COLO668 (cell line): ENCODE measurements around the gene ALAS2.
A peak's percentile ranks its signal among the peaks of the same experiment; 100 is the strongest.
"Not testable (repeated sequence)": the region's sequence is repeated elsewhere in the genome, so short reads cannot be mapped to it uniquely, and the experiment has no call there.

ENCODE experiments used
- DNase-seq: peaks from one replicate; lab custom pipeline; 2025; ENCODE audit not compliant: unreplicated experiment; lab: John Stamatoyannopoulos, UW

ALAS2 gene

GRCh38 chrX:55006827-55007621 lies 23.8 kb downstream of the ALAS2 start:
- no peak for DNase-seq

GRCh38 chrX:55005256-55005655 lies 25.5 kb downstream of the ALAS2 start:
- DNase-seq = no peak

GRCh38 chrX:55004231-55004630 lies 26.5 kb downstream of the ALAS2 start:
- DNase-seq = no peak

GRCh38 chrX:54999717-55000598 lies 30.8 kb downstream of the ALAS2 start, which contains the start of gene APEX2:
APEX2 (plus strand) TSS chrX:55000363; CDS start chrX:55000423, 60 bp downstream.
- DNase-seq = peak; percentile 93

- no peak for DNase-seq
Observed at GRCh38 chrX:54995621-54996020, 35.2 kb downstream of the ALAS2 start.

GRCh38 chrX:54994668-54995351 lies 36.0 kb downstream of the ALAS2 start:
- DNase-seq = no peak

GRCh38 chrX:54994099-54994498 lies 36.7 kb downstream of the ALAS2 start, which contains the start of gene PFKFB1:
PFKFB1 (minus strand) TSS chrX:54994188; CDS start chrX:54994007, 181 bp downstream.
- no peak for DNase-seq

- no peak for DNase-seq
Observed at GRCh38 chrX:54992911-54993622, 37.7 kb downstream of the ALAS2 start.

- DNase-seq = no peak
Observed at GRCh38 chrX:54991706-54992105, 39.1 kb downstream of the ALAS2 start.

GRCh38 chrX:54983306-54983705 lies 47.5 kb downstream of the ALAS2 start:
- DNase-seq = not testable (repeated sequence)

GRCh38 chrX:54980334-54980733 lies 50.4 kb downstream of the ALAS2 start:
- no peak for DNase-seq

GRCh38 chrX:54979432-54979831 lies 51.3 kb downstream of the ALAS2 start:
- DNase-seq = no peak

GRCh38 chrX:54978448-54978847 lies 52.3 kb downstream of the ALAS2 start:
- DNase-seq = no peak

- DNase-seq = no peak
Observed at GRCh38 chrX:54977387-54977786, 53.4 kb downstream of the ALAS2 start.

GRCh38 chrX:54964766-54965497 lies 65.8 kb downstream of the ALAS2 start:
- DNase-seq = no peak

- DNase-seq = no peak
Observed at GRCh38 chrX:54961750-54962149, 69.0 kb downstream of the ALAS2 start.
